ENCODE measurements around the gene EXOC3L4.

The EXOC3L4 gene

GRCh38 chr14:103068351-103069073, 26.0 kb upstream of the EXOC3L4 start:
- no peak overlapping the region for H3K4me3 ChIP-seq (replicated peaks; ENCODE audit: insufficient read depth, low read length)
- TF ChIP-seq GABPA (IDR thresholded peaks at IDR 0.05; ENCODE audit: low read depth) (no peak), REST (IDR thresholded peaks at IDR 0.05; ENCODE audit: insufficient replicate concordance, low read depth) (no peak), CTCF (IDR thresholded peaks at IDR 0.05; ENCODE audit: insufficient read depth, low read length) (no peak), POLR2AphosphoS5 (IDR thresholded peaks at IDR 0.05; ENCODE audit: low read depth) (no peak), SPI1 (IDR thresholded peaks at IDR 0.05; ENCODE audit: borderline replicate concordance, low read depth) (no peak)
- H3K27me3 ChIP-seq (ENCODE audit: insufficient read depth, poor library complexity, severe bottlenecking), result peaks cover 3% of the 10 kb centered on the region
- no peak for DNase-seq (ENCODE audit: low read depth in 1 of 2, low spot score in 1 of 2)
- no peak overlapping the region for H3K27ac ChIP-seq (replicated peaks)

- Histone ChIP-seq H3K27ac (replicated peaks) (no peak overlapping the region), H3K4me3 (replicated peaks; ENCODE audit: insufficient read depth, low read length) (no peak overlapping the region), H3K27me3 (ENCODE audit: insufficient read depth, poor library complexity, severe bottlenecking) (peaks cover 9% of the 10 kb centered on the region)
- no peak for TF ChIP-seq POLR2AphosphoS5 (IDR thresholded peaks at IDR 0.05; ENCODE audit: low read depth)
- TF ChIP-seq SPI1 (IDR thresholded peaks at IDR 0.05; ENCODE audit: borderline replicate concordance, low read depth), result no peak
- TF ChIP-seq REST (IDR thresholded peaks at IDR 0.05; ENCODE audit: insufficient replicate concordance, low read depth), result no peak
- TF ChIP-seq CTCF (IDR thresholded peaks at IDR 0.05; ENCODE audit: insufficient read depth, low read length), result no peak
- no peak for TF ChIP-seq GABPA (IDR thresholded peaks at IDR 0.05; ENCODE audit: low read depth)
- DNase-seq (ENCODE audit: low read depth in 1 of 2, low spot score in 1 of 2), result no peak
These were observed 24.2 kb upstream of the EXOC3L4 start for GRCh38 chr14:103070263-103070885.

GRCh38 chr14:103070971-103071542, 23.5 kb upstream of the EXOC3L4 start:
- no peak for DNase-seq (ENCODE audit: low read depth in 1 of 2, low spot score in 1 of 2)
- Histone ChIP-seq H3K4me3 (replicated peaks; ENCODE audit: insufficient read depth, low read length) (no peak overlapping the region), H3K27ac (replicated peaks) (no peak overlapping the region), H3K27me3 (ENCODE audit: insufficient read depth, poor library complexity, severe bottlenecking) (peaks cover 10% of the 10 kb centered on the region)
- no peak for TF ChIP-seq POLR2AphosphoS5 (IDR thresholded peaks at IDR 0.05; ENCODE audit: low read depth)
- TF ChIP-seq GABPA (IDR thresholded peaks at IDR 0.05; ENCODE audit: low read depth), result no peak
- no peak for TF ChIP-seq SPI1 (IDR thresholded peaks at IDR 0.05; ENCODE audit: borderline replicate concordance, low read depth)
- TF ChIP-seq REST (IDR thresholded peaks at IDR 0.05; ENCODE audit: insufficient replicate concordance, low read depth), result no peak
- TF ChIP-seq CTCF (IDR thresholded peaks at IDR 0.05; ENCODE audit: insufficient read depth, low read length), result no peak

All from HL-60 (cell line).